SK-N-DZ (cell line): Measurements from ENCODE around the gene SETD6.
"Not testable (repeated sequence)": the region's sequence is repeated elsewhere in the genome, so short reads cannot be mapped to it uniquely, and the experiment has no call there.

ENCODE experiments used
- DNase-seq: peaks from one replicate; pipeline ENCODE4 v3.0.0-alpha.2; 2015; ENCODE audit warnings: low spot score
- small RNA-seq, 2 experiments: library from RNA; depleted of rRNA; stranded (forward); fragments of <200 nt; gene quantifications; one replicate each; pipeline ENCODE3, GENCODE V24; 2014

SETD6 gene

GRCh38 chr16:58537124-58537906 lies 22.0 kb downstream of the SETD6 start:
- no peak for DNase-seq

GRCh38 chr16:58541711-58542110 lies 26.4 kb downstream of the SETD6 start:
- DNase-seq: no peak

GRCh38 chr16:58542291-58542690 lies 27.0 kb downstream of the SETD6 start:
- DNase-seq: no peak

- DNase-seq: no peak
Measured at GRCh38 chr16:58543685-58544084, 28.4 kb downstream of the SETD6 start.

GRCh38 chr16:58548378-58548777 lies 33.1 kb downstream of the SETD6 start:
- DNase-seq: no peak

GRCh38 chr16:58551496-58551895 lies 36.2 kb downstream of the SETD6 start:
- no peak for DNase-seq

GRCh38 chr16:58556678-58557077 lies 41.4 kb downstream of the SETD6 start:
- no peak for DNase-seq

GRCh38 chr16:58563235-58563634 lies 47.9 kb downstream of the SETD6 start:
- DNase-seq: no peak

- no peak for DNase-seq
Measured at GRCh38 chr16:58563775-58564174, 48.5 kb downstream of the SETD6 start.

- not testable (repeated sequence) for DNase-seq
Measured at GRCh38 chr16:58565697-58566096, 50.4 kb downstream of the SETD6 start.

Small RNA genes within 50 kb of the gene (small RNA-seq; reads per million reads assigned to genes)
- gene RNU6-103P (0 to 0.04 reads per million in 2 experiments), gene SNORA46 (26.6 to 85.9 reads per million in 2 experiments), gene SNORA50A (0 reads per million in 2 experiments)
